IPS-NIHi11 (cell line): ENCODE measurements around the gene ARHGEF18.
A peak's percentile ranks its signal among the peaks of the same experiment; 100 is the strongest.

Experiments used
- DNase-seq: peaks from one replicate; pipeline ENCODE4 v3.0.0; 2012; ENCODE audit warnings: mixed read lengths, low spot score

ARHGEF18 gene

DNA sequence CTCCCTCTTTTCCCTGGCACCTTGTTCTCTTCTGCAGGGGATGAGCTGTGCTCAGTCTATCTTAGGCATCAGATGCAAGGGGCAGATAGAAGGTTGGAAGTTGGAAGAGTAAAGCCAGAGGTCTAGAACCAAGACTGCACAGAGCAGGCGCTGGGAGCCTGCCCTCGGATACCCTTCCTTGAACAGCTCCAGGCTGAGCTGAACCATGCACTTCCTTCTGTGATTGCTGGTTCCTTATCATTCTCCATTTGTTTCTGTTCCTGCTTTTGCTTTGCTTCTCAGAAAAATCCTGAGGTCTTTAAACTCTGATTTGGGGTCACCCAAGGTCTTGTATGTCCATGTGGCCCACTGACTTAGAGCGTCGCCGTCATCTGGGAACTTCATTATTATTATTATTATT lies 36.3 kb downstream of the ARHGEF18 start:
- no peak for DNase-seq

DNA sequence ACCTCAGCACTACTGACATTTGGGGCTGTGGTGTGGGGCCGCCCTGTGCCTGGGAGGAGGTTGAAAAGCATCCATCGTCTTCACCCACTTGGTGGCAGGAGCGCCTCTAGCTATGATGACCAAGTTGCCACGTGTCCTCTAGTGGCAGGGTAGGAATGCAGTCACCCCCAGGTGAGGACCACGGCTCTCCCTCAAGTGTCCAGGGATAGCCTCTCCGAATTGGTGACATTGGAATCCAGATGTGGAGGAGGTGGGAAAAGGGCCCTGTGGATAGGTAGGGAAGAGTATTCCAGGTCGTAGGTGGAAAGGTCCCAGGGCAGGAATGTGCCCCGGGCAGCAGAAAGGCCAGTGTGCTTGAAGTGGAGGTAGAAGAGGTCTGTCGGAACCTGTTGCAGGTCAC lies 37.6 kb downstream of the ARHGEF18 start:
- no peak for DNase-seq

DNA sequence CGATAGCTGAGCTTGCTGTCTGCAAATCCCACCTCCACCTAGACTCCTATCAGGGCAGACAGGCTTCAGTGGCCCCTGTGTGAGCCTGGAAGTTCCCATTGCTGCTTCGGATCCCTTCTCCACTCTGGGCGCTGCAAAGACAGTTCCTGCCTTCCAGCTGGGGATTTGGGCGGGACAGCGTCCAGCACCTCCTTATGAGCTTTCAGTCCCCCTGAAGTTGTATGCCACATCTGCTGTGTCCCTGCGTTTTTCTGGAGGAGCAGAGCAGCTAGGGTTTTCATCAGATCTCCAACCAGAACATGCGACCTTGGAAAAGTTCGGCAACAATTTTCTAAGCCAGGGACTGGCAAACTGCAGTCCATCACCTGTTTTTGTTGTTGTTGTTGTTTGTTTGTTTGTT lies 38.0 kb downstream of the ARHGEF18 start:
- DNase-seq = no peak

DNA sequence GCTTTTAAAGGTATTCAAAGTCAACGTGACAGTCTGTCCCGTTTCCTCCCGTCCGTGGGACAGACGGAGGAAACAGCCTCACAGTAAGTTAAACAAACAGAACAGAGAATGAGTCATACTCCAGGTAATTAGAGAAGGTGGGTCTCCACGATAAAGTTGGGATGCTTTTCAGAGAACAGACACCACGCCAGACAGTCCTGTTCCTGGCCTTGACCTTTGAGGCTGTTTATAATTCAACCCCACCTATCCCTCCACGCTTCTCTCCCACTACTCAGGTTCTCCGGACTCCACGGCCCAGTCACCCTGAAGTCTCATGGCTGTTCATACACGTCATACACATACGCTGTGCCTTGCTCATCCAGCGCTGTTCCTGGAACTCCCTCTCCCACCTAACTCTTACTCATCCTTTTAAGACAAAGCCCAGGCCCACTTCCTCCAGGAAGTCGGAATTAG lies 42.5 kb downstream of the ARHGEF18 start:
- DNase-seq = no peak

DNA sequence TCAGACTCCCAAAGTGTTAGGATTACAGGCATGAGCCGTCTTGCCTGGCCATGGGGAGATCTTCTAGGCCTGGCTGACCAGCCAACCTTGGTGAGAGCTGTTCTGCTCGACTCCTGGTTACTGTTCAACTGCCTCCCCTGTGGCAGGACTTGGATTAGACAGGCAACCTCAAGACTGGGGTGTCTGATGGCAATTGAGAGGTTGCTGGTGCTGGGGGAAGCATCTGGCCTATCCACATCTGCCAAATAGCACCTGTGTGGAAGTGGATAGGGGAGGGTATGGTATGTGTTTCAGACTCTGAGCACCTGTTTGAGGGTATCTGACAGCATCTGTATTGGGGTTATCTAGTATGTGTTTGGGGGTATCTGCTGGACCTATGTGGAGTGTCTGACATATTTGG lies 44.7 kb downstream of the ARHGEF18 start:
- DNase-seq = no peak

DNA sequence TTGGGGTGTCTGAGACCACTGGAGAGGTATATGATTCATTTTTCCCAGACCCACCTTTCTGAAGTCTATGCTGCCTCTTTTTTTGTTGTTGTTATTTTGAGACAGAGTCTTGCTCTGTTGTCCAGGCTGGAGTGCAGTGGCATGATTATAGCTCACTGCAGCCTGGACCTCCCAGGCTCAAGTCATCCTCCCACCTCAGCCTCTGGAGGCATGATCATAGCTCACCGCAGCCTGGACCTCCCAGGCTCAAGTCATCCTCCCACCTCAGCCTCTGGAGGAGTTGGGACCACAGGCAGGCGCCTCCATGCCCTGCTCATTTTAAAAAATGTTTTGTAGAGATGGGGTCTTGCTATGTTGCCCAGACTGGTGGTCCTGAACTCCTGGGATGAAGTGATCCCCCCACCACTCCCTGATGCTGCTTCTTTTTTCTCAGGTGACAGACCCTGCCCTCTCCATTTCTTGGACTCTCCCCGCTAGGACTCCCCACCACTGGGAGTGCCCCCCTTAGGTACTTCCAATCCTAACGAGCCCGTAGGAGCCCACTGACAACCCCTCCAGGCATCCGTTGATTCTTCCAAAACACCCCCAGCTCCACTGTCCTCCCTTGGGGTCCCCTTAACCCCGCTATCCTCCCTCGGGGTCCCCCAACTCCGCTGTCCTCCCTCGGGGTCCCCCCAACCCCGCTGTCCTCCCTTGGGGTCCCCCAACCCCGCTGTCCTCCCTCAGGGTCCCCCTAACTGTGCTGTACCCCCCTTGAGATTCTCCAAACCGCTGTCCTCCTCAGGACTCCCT lies 45.4 kb downstream of the ARHGEF18 start:
- no peak for DNase-seq

DNA sequence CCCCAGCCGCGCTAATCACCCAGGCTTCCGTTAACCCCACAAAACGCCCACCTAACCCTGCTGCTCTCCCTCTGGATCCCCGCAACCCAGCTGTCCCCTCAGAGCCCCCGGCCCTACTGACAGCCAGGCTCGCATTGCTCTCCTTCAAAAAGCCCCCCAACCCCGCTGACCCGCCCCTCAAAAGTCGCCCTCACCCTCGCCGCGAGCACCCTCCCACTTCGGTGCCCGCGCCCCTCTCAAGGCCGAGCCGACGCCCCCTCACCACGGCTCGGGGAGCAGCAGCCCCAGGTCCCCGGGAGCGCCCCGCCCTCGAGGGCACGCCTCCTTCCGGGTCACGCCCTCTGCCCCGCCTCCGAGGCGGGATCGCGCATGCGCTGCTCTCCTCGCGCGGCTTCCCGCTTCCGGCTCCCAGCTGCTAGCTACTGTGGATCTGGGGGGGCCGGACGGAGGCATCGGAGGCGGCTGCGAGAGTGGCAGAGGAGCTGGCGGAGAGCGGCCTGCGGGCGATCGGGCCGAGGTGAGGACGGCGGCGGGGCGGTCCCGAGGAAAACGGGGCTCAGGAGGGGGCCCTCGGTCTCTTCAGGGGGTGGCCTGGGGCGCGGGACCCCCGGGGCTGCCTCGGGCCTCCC lies 46.1 kb downstream of the ARHGEF18 start:
- peak; percentile 98 for DNase-seq

DNA sequence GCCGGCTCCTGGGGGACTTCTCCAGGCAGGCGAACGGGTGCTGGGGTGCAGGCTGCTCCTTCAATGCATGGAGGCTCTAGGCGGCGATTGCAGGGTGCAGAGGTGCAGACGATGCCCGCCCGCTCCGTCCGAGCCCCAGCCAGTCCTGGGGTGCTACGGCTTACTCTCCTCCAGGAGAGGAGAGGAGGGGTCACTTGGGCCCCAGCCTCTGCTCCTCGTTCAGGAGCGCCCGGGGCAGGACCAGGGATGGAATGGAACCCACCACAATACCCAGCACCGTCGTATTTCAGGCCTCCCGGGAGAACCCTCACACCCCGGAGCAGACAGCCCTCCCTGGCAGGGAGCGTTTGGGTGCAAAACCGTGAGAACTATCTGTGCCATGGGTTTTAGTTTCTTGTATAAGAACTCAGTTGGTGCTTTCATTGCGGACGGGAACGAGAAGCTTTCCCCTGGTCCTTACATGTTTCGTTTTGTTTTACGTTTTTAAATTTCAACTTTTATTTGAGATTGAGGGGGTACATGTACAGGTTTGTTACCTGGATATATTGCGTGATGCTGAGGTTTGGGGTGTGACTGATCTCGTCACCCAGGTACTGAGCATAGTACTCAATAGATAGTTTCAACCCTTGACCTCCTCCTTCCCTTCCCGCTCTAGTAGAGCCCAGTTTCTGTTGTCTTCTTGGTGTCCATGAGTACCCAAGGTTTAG lies 46.8 kb downstream of the ARHGEF18 start:
- no peak for DNase-seq

DNA sequence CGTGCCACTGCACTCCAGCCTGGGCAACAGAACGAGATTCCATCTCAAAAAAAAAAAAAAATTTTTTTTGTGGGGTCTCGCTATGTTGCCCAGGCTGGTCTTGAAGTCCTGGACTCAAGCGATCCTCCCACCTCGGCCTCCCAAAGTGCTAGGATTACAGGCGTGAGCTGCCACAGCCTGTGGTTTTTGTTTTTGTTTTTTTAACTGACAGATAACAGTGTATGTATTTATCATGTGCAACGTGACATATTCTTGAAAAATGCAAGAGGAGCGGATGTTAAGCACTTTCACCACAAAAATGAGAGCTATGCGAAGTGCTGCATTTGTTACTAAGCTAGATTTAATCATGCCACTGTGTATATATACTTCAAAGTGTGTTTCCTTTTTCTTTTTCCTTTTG lies 49.0 kb downstream of the ARHGEF18 start:
- DNase-seq = no peak
